WTC11 (cell line): ENCODE results near the gene RTN4RL1. TPM values are rescaled to one million over a fixed set of nuclear protein-coding genes. Genes with fewer than 3 reads are reported as not detected.

ENCODE experiments used
- ATAC-seq: fragments of 200-7000 bp; cut with Tn5 transposase; 2 replicates; pipeline ENCODE4 v1.10.0; 2021; ENCODE audit warnings: mild to moderate bottlenecking, moderate library complexity
- CTCF ChIA-PET: fragments of 300-600 bp; sonication (Branson Sonifier 250); formaldehyde crosslinking; loops from one replicate; lab custom pipeline; 2021; ENCODE audit warnings: antibody characterized with exemption; lab: Charles Lee
- POLR2A ChIA-PET: fragments of 350-600 bp; sonication (Branson Sonifier 250); formaldehyde crosslinking; loops from one replicate; lab custom pipeline; 2021; ENCODE audit warnings: antibody characterized with exemption; lab: Charles Lee
- DNase-seq: peaks from one replicate; pipeline ENCODE4 v3.0.0; 2021; ENCODE audit warnings: low spot score
- H3K27ac Mint-ChIP-seq: 2 replicates; pipeline ENCODE4 v1.8.0; 2021; ENCODE audit warnings: mixed read lengths
- H3K27me3 Mint-ChIP-seq: 2 replicates; pipeline ENCODE4 v1.8.0; 2021; ENCODE audit warnings: low read depth, mild to moderate bottlenecking, moderate library complexity, mixed read lengths
- H3K36me3 Mint-ChIP-seq: 2 replicates; pipeline ENCODE4 v1.8.0; 2021; ENCODE audit warnings: mixed read lengths
- H3K4me1 Mint-ChIP-seq: 2 replicates; pipeline ENCODE4 v1.8.0; 2022; ENCODE audit warnings: mixed read lengths
- H3K4me3 Mint-ChIP-seq: 2 replicates; pipeline ENCODE4 v1.8.0; 2021; ENCODE audit warnings: mild to moderate bottlenecking, moderate library complexity, mixed read lengths
- H3K9me3 Mint-ChIP-seq: 2 replicates; pipeline ENCODE4 v1.8.0; 2021; ENCODE audit warnings: mixed read lengths
- CREM ChIP-seq: sonication (generic); formaldehyde crosslinking; IDR thresholded peaks from 2 replicates; pipeline ENCODE4 v1.8.1; 2022; ENCODE audit warnings: mild to moderate bottlenecking, missing genetic modification reagents, moderate library complexity
- NR1H2 ChIP-seq: sonication (generic); formaldehyde crosslinking; IDR thresholded peaks from 2 replicates; pipeline ENCODE4 v1.9.0; 2021; ENCODE audit warnings: mild to moderate bottlenecking, moderate library complexity, missing genetic modification reagents
- SP1 ChIP-seq: sonication (generic); formaldehyde crosslinking; conservative IDR thresholded peaks from 2 replicates; pipeline ENCODE4 v1.8.1; 2022; ENCODE audit warnings: missing genetic modification reagents
- ZBTB21 ChIP-seq: sonication (generic); formaldehyde crosslinking; IDR thresholded peaks from 2 replicates; pipeline ENCODE4 v1.8.1; 2023; ENCODE audit warnings: mild to moderate bottlenecking, missing genetic modification reagents, borderline replicate concordance
- ZNF121 ChIP-seq: sonication (generic); formaldehyde crosslinking; IDR thresholded peaks from 2 replicates; pipeline ENCODE4 v1.8.0; 2023; ENCODE audit warnings: missing genetic modification reagents
- ZNF423 ChIP-seq: fragments of 250-450 bp; sonication (Bioruptor Pico); IDR thresholded peaks from 2 replicates; pipeline ENCODE4 v2.1.2; 2022; ENCODE audit warnings: mild to moderate bottlenecking, moderate library complexity
- ZNF671 ChIP-seq: fragments of 250-450 bp; sonication (Bioruptor Pico); IDR thresholded peaks from 2 replicates; pipeline ENCODE4 v1.8.0; 2021; ENCODE audit warnings: mild to moderate bottlenecking
- total RNA-seq: library from RNA; stranded (reverse); gene quantifications from 3 replicates; pipeline ENCODE4 v1.2.3, GENCODE V29; 2021
- TF ChIP-seq, protein P1 (sequence below): fragments of 250-450 bp; sonication (Bioruptor Pico); IDR thresholded peaks from 2 replicates; pipeline ENCODE4 v1.9.0; 2021; ENCODE audit warnings: mild to moderate bottlenecking
- TF ChIP-seq, protein P2 (sequence below): fragments of 250-450 bp; sonication (Bioruptor Pico); IDR thresholded peaks from 2 replicates; pipeline ENCODE4 v1.8.0; 2021; ENCODE audit warnings: mild to moderate bottlenecking
- TF ChIP-seq, protein P3 (sequence below): sonication (generic); formaldehyde crosslinking; IDR thresholded peaks from 2 replicates; pipeline ENCODE4 v1.8.1; 2023; ENCODE audit warnings: mild to moderate bottlenecking, missing genetic modification reagents, moderate library complexity
- TF ChIP-seq, protein P4 (sequence below): sonication (generic); formaldehyde crosslinking; IDR thresholded peaks from 2 replicates; pipeline ENCODE4 v1.8.1; 2023; ENCODE audit warnings: mild to moderate bottlenecking, missing genetic modification reagents
- TF ChIP-seq, protein P5 (sequence below): sonication (generic); formaldehyde crosslinking; IDR thresholded peaks from 2 replicates; pipeline ENCODE4 v1.8.1; 2023; ENCODE audit warnings: mild to moderate bottlenecking, missing genetic modification reagents, borderline replicate concordance
- TF ChIP-seq, protein P6 (sequence below): sonication (generic); formaldehyde crosslinking; IDR thresholded peaks from 2 replicates; pipeline ENCODE4 v1.8.0; 2022; ENCODE audit warnings: mild to moderate bottlenecking, missing genetic modification reagents
- TF ChIP-seq, protein P7 (sequence below): sonication (generic); formaldehyde crosslinking; IDR thresholded peaks from 2 replicates; pipeline ENCODE4 v1.8.1; 2022; ENCODE audit warnings: mild to moderate bottlenecking, moderate library complexity, missing genetic modification reagents

The RTN4RL1 gene
- total RNA-seq, 1 experiment from 2014 or later, result 0.72 TPM

DNA sequence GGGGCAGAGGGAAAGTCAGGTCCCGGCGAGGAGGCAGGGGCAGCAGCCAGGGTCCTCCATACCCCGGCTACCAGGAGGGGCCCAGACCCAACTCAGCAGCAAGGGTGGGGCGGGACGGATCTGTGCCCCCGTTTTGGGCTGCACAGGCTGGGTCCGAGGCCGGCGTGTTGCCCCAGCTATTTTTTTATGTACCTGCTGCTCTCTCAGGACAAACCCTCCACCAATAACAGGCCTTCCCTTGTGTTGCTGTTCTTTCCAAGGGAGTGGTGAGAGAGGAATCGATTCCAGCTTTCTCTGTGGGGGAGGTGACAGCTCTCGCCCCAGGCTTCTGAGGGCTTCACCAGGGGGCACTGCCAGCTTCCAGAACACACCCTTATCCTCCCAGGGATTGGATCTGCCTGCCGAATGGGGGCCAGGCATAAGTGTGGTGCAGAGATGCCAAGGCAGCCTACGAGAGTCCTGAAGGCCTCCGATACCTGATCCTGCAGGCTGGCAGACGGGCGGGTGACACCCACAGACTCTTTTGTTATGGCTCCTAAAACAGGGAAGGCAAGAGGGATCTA lies 22.3 kb downstream of the RTN4RL1 start:
- CTCF ChIA-PET, result no interaction called here
- H3K9me3 Mint-ChIP-seq, result no peaks in the 10 kb centered on the region
- H3K27me3 Mint-ChIP-seq, result peaks cover 15% of the 10 kb centered on the region
- no peak for ATAC-seq
- POLR2A ChIA-PET, result no interaction called here
- no peaks in the 10 kb centered on the region for H3K36me3 Mint-ChIP-seq
- no peak overlapping the region for H3K4me3 Mint-ChIP-seq
- DNase-seq, result no peak
- H3K27ac Mint-ChIP-seq, result no peak overlapping the region
- H3K4me1 Mint-ChIP-seq, result peaks cover 11% of the 10 kb centered on the region
- TF ChIP-seq CREM, result no peak
- TF ChIP-seq ZBTB21 (CRISPR knock-in tag), result no peak
- TF ChIP-seq, protein P1, sequence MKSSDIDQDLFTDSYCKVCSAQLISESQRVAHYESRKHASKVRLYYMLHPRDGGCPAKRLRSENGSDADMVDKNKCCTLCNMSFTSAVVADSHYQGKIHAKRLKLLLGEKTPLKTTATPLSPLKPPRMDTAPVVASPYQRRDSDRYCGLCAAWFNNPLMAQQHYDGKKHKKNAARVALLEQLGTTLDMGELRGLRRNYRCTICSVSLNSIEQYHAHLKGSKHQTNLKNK (CRISPR knock-in tag), result no peak
- TF ChIP-seq ZNF423 (CRISPR knock-in tag), result no peak
- TF ChIP-seq NR1H2 (CRISPR knock-in tag), result no peak
- TF ChIP-seq ZNF671 (CRISPR knock-in tag), result no peak
- TF ChIP-seq, protein P2, sequence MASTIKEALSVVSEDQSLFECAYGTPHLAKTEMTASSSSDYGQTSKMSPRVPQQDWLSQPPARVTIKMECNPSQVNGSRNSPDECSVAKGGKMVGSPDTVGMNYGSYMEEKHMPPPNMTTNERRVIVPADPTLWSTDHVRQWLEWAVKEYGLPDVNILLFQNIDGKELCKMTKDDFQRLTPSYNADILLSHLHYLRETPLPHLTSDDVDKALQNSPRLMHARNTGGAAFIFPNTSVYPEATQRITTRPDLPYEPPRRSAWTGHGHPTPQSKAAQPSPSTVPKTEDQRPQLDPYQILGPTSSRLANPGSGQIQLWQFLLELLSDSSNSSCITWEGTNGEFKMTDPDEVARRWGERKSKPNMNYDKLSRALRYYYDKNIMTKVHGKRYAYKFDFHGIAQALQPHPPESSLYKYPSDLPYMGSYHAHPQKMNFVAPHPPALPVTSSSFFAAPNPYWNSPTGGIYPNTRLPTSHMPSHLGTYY (CRISPR knock-in tag), result no peak
- TF ChIP-seq, protein P3, sequence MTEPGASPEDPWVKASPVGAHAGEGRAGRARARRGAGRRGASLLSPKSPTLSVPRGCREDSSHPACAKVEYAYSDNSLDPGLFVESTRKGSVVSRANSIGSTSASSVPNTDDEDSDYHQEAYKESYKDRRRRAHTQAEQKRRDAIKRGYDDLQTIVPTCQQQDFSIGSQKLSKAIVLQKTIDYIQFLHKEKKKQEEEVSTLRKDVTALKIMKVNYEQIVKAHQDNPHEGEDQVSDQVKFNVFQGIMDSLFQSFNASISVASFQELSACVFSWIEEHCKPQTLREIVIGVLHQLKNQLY (CRISPR knock-in tag), result no peak
- no peak for TF ChIP-seq ZNF121 (CRISPR knock-in tag)
- TF ChIP-seq, protein P4, sequence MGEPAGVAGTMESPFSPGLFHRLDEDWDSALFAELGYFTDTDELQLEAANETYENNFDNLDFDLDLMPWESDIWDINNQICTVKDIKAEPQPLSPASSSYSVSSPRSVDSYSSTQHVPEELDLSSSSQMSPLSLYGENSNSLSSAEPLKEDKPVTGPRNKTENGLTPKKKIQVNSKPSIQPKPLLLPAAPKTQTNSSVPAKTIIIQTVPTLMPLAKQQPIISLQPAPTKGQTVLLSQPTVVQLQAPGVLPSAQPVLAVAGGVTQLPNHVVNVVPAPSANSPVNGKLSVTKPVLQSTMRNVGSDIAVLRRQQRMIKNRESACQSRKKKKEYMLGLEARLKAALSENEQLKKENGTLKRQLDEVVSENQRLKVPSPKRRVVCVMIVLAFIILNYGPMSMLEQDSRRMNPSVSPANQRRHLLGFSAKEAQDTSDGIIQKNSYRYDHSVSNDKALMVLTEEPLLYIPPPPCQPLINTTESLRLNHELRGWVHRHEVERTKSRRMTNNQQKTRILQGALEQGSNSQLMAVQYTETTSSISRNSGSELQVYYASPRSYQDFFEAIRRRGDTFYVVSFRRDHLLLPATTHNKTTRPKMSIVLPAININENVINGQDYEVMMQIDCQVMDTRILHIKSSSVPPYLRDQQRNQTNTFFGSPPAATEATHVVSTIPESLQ (CRISPR knock-in tag), result no peak
- TF ChIP-seq, protein P5, sequence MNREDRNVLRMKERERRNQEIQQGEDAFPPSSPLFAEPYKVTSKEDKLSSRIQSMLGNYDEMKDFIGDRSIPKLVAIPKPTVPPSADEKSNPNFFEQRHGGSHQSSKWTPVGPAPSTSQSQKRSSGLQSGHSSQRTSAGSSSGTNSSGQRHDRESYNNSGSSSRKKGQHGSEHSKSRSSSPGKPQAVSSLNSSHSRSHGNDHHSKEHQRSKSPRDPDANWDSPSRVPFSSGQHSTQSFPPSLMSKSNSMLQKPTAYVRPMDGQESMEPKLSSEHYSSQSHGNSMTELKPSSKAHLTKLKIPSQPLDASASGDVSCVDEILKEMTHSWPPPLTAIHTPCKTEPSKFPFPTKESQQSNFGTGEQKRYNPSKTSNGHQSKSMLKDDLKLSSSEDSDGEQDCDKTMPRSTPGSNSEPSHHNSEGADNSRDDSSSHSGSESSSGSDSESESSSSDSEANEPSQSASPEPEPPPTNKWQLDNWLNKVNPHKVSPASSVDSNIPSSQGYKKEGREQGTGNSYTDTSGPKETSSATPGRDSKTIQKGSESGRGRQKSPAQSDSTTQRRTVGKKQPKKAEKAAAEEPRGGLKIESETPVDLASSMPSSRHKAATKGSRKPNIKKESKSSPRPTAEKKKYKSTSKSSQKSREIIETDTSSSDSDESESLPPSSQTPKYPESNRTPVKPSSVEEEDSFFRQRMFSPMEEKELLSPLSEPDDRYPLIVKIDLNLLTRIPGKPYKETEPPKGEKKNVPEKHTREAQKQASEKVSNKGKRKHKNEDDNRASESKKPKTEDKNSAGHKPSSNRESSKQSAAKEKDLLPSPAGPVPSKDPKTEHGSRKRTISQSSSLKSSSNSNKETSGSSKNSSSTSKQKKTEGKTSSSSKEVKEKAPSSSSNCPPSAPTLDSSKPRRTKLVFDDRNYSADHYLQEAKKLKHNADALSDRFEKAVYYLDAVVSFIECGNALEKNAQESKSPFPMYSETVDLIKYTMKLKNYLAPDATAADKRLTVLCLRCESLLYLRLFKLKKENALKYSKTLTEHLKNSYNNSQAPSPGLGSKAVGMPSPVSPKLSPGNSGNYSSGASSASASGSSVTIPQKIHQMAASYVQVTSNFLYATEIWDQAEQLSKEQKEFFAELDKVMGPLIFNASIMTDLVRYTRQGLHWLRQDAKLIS, result no peak
- TF ChIP-seq, protein P6, sequence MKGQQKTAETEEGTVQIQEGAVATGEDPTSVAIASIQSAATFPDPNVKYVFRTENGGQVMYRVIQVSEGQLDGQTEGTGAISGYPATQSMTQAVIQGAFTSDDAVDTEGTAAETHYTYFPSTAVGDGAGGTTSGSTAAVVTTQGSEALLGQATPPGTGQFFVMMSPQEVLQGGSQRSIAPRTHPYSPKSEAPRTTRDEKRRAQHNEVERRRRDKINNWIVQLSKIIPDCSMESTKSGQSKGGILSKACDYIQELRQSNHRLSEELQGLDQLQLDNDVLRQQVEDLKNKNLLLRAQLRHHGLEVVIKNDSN (CRISPR knock-in tag), result no peak
- no peak for TF ChIP-seq SP1 (CRISPR knock-in tag)
- TF ChIP-seq, protein P7, sequence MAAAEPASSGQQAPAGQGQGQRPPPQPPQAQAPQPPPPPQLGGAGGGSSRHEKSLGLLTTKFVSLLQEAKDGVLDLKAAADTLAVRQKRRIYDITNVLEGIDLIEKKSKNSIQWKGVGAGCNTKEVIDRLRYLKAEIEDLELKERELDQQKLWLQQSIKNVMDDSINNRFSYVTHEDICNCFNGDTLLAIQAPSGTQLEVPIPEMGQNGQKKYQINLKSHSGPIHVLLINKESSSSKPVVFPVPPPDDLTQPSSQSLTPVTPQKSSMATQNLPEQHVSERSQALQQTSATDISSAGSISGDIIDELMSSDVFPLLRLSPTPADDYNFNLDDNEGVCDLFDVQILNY (CRISPR knock-in tag), result no peak
- TF ChIP-seq, all 79 proteins: peak for 0
